Fibroblast of the aortic adventitia (primary cell): Measurements from ENCODE around the gene DLG5. TPM values are rescaled to one million over a fixed set of nuclear protein-coding genes. Genes with fewer than 3 reads are reported as not detected.

Experiments
- DNase-seq: peaks from one replicate; pipeline ENCODE4 v3.0.0-alpha.2; 2010; ENCODE audit warnings: low read depth
- H3K4me3 ChIP-seq: 2 replicates; pipeline ENCODE4 v1.5.1; 2011; ENCODE audit warnings: low read depth, mild to moderate bottlenecking, control low read depth, low read length, moderate library complexity
- total RNA-seq: library from RNA; depleted of rRNA; stranded (reverse); fragments of >200 nt; gene quantifications from 2 replicates; pipeline ENCODE4 v1.2.3, GENCODE V29; 2012; ENCODE audit warnings: low replicate concordance
- TF ChIP-seq, protein P1 (sequence below): IDR thresholded peaks from 2 replicates; pipeline ENCODE4 v1.5.1; 2011; ENCODE audit warnings: mild to moderate bottlenecking, low read length, control low read depth, inconsistent platforms; ENCODE audit not compliant: insufficient read depth

Gene DLG5
- total RNA-seq, 1 donor: 42.7 TPM

DNA sequence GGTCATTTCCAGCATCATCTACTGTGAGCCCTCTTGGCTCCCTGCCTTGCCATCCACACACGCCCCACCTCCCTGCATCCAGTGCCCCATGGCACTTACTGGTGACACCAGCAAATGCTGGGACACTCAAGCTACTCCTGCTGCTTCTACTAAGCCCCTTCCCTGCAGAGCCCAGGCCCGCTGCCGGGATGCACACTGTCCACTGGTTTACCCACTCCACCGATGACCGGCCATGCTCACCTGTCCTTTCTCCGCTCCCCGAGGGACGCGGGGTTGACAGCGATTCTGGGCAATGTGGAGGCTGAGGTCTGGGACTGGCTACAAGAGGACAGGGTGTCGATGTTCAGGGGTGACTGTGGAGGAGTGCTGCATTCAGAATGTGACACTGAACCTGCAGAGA lies 110.2 kb downstream of the DLG5 start:
- no peak for DNase-seq
- TF ChIP-seq, protein P1, sequence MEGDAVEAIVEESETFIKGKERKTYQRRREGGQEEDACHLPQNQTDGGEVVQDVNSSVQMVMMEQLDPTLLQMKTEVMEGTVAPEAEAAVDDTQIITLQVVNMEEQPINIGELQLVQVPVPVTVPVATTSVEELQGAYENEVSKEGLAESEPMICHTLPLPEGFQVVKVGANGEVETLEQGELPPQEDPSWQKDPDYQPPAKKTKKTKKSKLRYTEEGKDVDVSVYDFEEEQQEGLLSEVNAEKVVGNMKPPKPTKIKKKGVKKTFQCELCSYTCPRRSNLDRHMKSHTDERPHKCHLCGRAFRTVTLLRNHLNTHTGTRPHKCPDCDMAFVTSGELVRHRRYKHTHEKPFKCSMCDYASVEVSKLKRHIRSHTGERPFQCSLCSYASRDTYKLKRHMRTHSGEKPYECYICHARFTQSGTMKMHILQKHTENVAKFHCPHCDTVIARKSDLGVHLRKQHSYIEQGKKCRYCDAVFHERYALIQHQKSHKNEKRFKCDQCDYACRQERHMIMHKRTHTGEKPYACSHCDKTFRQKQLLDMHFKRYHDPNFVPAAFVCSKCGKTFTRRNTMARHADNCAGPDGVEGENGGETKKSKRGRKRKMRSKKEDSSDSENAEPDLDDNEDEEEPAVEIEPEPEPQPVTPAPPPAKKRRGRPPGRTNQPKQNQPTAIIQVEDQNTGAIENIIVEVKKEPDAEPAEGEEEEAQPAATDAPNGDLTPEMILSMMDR: no peak
- H3K4me3 ChIP-seq: no peak overlapping the region

DNA sequence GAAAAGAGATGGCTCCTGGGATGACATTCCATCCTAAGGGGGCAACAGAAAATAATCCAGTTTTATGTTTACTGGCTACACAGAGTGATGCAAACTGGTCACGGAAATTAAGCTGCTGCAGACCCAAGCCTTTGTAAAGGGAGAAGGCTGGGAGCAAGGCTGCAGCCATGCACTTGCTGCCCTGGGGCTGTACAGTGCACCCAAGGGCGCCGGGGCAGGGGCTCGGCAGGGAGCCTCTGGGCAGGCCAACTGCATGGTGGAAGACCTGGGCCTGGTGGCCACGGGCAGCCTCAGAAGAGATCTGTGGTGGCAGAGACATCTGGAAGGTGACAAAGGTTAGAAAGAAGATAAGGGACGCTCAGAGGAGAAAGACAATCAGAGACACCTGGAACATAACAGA lies 113.8 kb downstream of the DLG5 start:
- TF ChIP-seq, protein P1: no peak
- no peak for DNase-seq
- no peak overlapping the region for H3K4me3 ChIP-seq

DNA sequence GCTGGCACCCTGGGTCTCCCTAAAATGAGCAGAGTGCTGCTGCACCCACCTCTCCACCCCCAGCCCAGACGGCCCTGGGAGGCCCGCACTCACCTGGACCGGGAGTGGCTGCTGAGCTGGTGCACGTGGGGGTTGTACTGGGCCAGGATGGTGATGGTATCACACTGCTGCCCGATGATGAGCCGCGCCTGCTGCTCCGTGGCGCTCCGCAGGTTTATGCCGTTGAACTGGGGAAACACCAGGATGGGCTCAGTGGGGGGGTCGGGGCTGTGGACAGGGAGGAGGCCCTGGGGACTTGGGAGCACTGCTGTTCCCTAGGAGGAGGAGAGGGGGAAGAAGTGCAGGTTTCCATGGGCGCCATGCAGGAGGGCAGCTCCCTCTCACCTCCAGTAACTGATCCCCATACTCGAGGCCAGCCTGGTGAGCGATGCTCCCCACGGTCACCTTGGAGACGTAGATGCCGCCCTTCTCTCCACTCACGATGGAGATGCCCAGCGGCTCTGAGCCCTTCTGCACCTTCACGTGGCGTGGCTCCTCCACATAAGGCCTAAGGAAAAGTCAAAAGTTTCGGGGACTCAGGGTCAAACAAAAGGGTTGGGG lies 114.6 kb downstream of the DLG5 start:
- no peak overlapping the region for H3K4me3 ChIP-seq
- TF ChIP-seq, protein P1: no peak
- no peak for DNase-seq

DNA sequence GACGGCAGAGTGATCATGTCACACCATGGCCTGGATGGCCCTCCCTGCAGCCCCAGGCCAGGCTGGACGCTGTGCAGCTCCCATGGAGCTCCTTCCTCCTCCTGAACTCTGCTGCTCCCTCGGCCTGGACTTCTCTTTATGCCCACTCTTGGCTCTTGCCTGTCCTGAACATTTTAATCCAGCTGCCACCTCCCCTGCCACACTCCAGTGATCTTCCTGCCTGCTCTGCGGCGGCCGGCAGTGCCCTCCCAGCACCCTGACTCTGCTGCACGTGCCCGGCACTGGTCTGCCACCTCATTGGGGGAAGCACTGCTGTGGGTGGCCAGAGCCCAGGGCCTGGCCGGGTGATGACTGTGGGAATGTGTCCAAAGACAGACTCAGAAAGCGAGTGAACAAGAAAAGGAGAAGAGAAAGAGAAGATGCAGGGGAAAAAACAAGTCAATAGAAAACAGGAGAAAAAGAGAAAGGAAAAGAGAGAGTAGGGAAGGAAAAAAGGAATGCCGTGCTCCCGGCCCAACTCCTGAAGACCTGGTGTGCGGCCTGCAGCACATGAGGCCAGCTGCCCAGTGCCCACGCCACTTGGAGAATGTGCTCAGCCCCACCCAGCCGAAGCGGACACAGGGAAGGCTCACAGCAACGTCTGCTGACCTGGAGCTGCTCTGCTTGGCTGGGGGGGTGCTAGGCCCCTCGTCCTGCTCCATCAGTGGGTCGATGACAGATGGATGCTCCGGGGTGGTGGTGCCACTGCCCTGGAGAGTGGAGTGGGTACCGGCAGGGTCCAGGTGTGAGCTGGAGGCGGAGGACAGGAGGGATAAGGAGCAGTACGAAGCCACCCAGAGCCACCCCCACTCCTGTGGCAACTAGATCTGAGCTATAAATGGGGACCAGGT lies 115.9 kb downstream of the DLG5 start:
- no peak overlapping the region for H3K4me3 ChIP-seq
- no peak for DNase-seq
- TF ChIP-seq, protein P1: no peak

DNA sequence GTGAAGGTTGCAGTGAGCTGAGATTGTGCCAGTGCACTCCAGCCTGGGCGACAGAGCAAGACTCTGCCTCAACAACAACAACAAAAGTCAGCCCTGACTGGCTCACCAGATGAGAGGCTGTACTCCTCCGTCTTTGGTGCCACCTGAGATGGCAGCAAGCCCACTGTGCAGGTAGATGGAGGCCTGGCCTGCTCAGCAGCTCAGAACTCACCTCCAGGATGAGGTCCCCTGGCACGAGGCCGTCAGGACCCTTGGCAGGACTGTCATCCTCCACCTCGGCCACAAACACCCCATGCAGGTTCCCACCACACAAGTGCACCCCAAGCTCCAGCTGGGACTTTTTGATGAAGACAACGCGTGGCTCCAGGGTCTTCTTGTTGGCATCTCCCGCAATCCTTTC lies 117.2 kb downstream of the DLG5 start:
- TF ChIP-seq, protein P1: no peak
- no peak for DNase-seq
- no peak overlapping the region for H3K4me3 ChIP-seq

DNA sequence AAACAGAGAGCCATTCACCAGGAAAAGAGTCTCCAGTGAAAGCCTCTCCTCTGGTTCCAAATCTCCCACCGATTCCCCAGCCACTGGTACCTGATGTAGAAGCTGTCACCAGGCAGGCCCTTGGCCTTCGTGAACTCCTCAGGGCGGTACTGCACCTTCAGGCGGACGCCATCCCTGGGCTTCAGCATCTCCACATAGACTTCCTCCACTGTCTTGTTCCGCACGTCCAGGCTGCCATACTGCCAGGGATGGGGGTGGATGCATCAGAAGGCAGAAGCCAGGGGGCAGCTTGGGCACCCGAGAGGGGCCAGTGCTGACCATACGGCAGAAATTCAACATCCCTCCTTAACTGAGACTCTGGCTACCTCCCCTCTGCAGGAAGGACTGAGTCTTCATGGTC lies 118.8 kb downstream of the DLG5 start:
- DNase-seq: no peak
- TF ChIP-seq, protein P1: no peak
- H3K4me3 ChIP-seq: no peak overlapping the region
